ENCODE results near the gene SNX18.
"Not testable (repeated sequence)": the region's sequence is repeated elsewhere in the genome, so short reads cannot be mapped to it uniquely, and the experiment has no call there.

SNX18 gene

GRCh38 chr5:54477941-54478478, 39.5 kb upstream of the SNX18 start:
- DNase-seq (ENCODE audit: low read depth): no peak
- TF ChIP-seq CTCF (IDR thresholded peaks at IDR 0.05; ENCODE audit: control insufficient read depth, insufficient read depth, low read depth, low read length, missing control alignments): no peak
- no peak overlapping the region for H3K4me3 ChIP-seq (ENCODE audit: control insufficient read depth, low read depth, low read length)

GRCh38 chr5:54480296-54480695, 37.3 kb upstream of the SNX18 start:
- H3K4me3 ChIP-seq (ENCODE audit: control insufficient read depth, low read depth, low read length): no peak overlapping the region
- TF ChIP-seq CTCF (IDR thresholded peaks at IDR 0.05; ENCODE audit: control insufficient read depth, insufficient read depth, low read depth, low read length, missing control alignments): no peak
- DNase-seq (ENCODE audit: low read depth): no peak

- no peak overlapping the region for H3K4me3 ChIP-seq (ENCODE audit: control insufficient read depth, low read depth, low read length)
- DNase-seq (ENCODE audit: low read depth): no peak
- TF ChIP-seq CTCF (IDR thresholded peaks at IDR 0.05; ENCODE audit: control insufficient read depth, insufficient read depth, low read depth, low read length, missing control alignments): no peak
These were observed 33.2 kb upstream of the SNX18 start for GRCh38 chr5:54484219-54484894.

- DNase-seq (ENCODE audit: low read depth); H3K4me3 ChIP-seq (ENCODE audit: control insufficient read depth, low read depth, low read length): not testable (repeated sequence)
These were observed 31.9 kb upstream of the SNX18 start for GRCh38 chr5:54485659-54486058.

GRCh38 chr5:54489648-54489979, 27.9 kb upstream of the SNX18 start:
- DNase-seq (ENCODE audit: low read depth); H3K4me3 ChIP-seq (ENCODE audit: control insufficient read depth, low read depth, low read length): not testable (repeated sequence)

GRCh38 chr5:54491326-54491725, 26.2 kb upstream of the SNX18 start:
- H3K4me3 ChIP-seq (ENCODE audit: control insufficient read depth, low read depth, low read length): no peak overlapping the region
- DNase-seq (ENCODE audit: low read depth): no peak
- TF ChIP-seq CTCF (IDR thresholded peaks at IDR 0.05; ENCODE audit: control insufficient read depth, insufficient read depth, low read depth, low read length, missing control alignments): no peak

GRCh38 chr5:54492178-54492577, 25.4 kb upstream of the SNX18 start:
- H3K4me3 ChIP-seq (ENCODE audit: control insufficient read depth, low read depth, low read length): no peak overlapping the region
- TF ChIP-seq CTCF (IDR thresholded peaks at IDR 0.05; ENCODE audit: control insufficient read depth, insufficient read depth, low read depth, low read length, missing control alignments): no peak
- no peak for DNase-seq (ENCODE audit: low read depth)

- no peak overlapping the region for H3K4me3 ChIP-seq (ENCODE audit: control insufficient read depth, low read depth, low read length)
- TF ChIP-seq CTCF (IDR thresholded peaks at IDR 0.05; ENCODE audit: control insufficient read depth, insufficient read depth, low read depth, low read length, missing control alignments): no peak
- DNase-seq (ENCODE audit: low read depth): no peak
These were observed 22.5 kb upstream of the SNX18 start for GRCh38 chr5:54495027-54495426.
